ENCODE results near the gene ATP1A2.

- TF ChIP-seq EZH2 (IDR thresholded peaks at IDR 0.05; ENCODE audit: borderline replicate concordance, insufficient read depth, low read depth, low read length, poor library complexity, severe bottlenecking) = no peak
- no peak for TF ChIP-seq CTCF (IDR thresholded peaks at IDR 0.05)
Measured at GRCh38 chr1:160164121-160164520, 48.6 kb downstream of the ATP1A2 start.
